ENCODE measurements around the gene POLH.

DNA sequence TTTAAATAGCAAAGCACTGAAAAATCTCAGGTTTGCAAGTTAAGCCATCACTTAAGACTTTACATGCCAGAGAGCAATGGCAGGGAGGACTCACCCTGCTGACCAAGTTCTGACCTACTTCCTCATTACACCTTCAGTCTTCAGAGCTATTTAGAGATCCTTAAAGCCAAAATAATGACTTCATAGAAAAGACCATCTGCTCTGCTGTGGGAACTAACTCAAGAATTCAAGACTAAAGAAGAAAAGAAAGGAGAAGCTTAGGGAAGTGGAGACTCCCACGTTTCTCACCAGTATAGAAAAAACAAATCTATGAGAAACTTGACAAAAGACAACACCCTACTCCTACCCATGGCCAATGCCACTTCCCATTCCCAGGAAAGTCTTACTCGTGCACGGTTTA lies 28.8 kb upstream of the POLH start:
- no peak for TF ChIP-seq FOXP2 (optimal IDR thresholded peaks at IDR 0.05; ENCODE audit: borderline replicate concordance, extremely low read depth, extremely low read length, insufficient read depth)
- TF ChIP-seq, protein P1, sequence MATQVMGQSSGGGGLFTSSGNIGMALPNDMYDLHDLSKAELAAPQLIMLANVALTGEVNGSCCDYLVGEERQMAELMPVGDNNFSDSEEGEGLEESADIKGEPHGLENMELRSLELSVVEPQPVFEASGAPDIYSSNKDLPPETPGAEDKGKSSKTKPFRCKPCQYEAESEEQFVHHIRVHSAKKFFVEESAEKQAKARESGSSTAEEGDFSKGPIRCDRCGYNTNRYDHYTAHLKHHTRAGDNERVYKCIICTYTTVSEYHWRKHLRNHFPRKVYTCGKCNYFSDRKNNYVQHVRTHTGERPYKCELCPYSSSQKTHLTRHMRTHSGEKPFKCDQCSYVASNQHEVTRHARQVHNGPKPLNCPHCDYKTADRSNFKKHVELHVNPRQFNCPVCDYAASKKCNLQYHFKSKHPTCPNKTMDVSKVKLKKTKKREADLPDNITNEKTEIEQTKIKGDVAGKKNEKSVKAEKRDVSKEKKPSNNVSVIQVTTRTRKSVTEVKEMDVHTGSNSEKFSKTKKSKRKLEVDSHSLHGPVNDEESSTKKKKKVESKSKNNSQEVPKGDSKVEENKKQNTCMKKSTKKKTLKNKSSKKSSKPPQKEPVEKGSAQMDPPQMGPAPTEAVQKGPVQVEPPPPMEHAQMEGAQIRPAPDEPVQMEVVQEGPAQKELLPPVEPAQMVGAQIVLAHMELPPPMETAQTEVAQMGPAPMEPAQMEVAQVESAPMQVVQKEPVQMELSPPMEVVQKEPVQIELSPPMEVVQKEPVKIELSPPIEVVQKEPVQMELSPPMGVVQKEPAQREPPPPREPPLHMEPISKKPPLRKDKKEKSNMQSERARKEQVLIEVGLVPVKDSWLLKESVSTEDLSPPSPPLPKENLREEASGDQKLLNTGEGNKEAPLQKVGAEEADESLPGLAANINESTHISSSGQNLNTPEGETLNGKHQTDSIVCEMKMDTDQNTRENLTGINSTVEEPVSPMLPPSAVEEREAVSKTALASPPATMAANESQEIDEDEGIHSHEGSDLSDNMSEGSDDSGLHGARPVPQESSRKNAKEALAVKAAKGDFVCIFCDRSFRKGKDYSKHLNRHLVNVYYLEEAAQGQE (IDR thresholded peaks at IDR 0.05; ENCODE audit: insufficient read depth in 1 of 2, low read depth in 2 of 2, low read length in 2 of 2), result no peak

Data from PFSK-1 (cell line).